Measurements from ENCODE around the gene FSTL4.

Gene FSTL4

DNA sequence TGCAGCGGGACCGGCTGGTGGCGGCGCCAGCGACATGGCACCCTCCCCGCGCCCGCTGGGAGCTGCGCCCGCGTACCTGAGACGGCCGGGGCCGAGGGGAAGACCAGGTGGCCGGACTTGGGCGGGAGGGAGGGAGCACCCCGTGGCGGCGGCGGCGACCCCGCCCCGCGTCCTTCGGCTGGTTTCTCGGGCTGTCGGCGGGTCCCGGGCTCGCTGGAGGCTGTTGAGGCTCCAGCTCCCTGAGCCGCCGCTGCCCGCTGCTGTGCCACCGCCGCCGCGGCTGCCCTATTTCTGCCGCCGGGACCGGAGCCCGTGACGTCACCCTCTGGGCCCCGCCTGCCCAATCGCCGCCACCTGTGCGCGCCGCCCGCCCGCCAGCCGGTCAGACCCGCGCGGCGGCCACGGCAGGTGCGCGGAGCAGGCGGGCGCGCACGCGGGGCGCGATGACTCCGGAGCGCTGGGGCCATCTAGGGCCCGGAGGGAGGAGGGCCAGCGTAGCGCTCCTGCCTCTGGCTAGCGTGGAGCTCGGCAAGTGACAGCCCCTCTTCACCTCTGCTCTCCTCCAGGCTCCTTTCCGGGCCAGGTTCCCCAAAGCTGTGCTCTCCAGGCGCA is at the start of gene FSTL4:
Gene FSTL4, minus strand, starts transcription at position 293 of the 612 bp plus-strand sequence.
- no peak for DNase-seq (ENCODE audit: low read depth)

GRCh38 chr5:133661389-133661788 is 49.0 kb upstream of the FSTL4 start:
- no peak for DNase-seq (ENCODE audit: low read depth)

- DNase-seq (ENCODE audit: low read depth) = no peak
Observed at GRCh38 chr5:133658327-133658726, 46.0 kb upstream of the FSTL4 start.

GRCh38 chr5:133657036-133657435 is 44.7 kb upstream of the FSTL4 start:
- DNase-seq (ENCODE audit: low read depth) = no peak

- DNase-seq (ENCODE audit: low read depth) = no peak
Observed at GRCh38 chr5:133655966-133656365, 43.6 kb upstream of the FSTL4 start.

- DNase-seq (ENCODE audit: low read depth) = no peak
Observed at GRCh38 chr5:133653760-133654049, 41.4 kb upstream of the FSTL4 start.

GRCh38 chr5:133652951-133653759 is 40.8 kb upstream of the FSTL4 start:
- DNase-seq (ENCODE audit: low read depth) = no peak

- DNase-seq (ENCODE audit: low read depth) = no peak
Observed at GRCh38 chr5:133644000-133644865, 31.9 kb upstream of the FSTL4 start.

GRCh38 chr5:133643365-133643764 is 31.0 kb upstream of the FSTL4 start:
- no peak for DNase-seq (ENCODE audit: low read depth)

DNA sequence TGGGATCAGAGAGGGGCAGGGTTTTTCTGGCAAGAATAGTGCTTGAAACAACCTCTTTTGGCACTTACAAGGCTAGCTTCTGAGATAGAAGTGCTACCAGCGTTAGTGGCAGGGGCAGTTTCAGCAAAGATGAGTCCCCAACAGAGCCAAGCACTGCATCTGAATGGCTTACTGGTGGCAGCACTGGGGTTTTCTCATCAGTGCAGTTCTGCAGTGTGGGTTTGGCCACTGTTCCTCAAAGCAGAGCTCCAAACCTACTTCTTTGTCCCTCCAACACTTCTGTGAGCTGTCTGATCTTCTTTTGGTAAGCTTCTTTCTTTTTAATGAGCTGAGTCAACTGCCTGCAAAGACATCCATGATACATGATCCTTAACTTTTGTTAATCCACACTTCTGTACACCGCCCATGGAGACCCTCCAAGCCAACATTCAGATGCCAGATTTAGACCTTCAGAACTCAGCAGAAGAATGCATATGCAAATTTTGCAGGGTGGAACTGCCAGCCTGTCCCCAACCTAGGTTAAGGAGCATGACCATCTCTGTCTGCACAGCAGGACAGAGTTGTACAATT is 29.9 kb upstream of the FSTL4 start:
- no peak for DNase-seq (ENCODE audit: low read depth)

GRCh38 chr5:133641683-133642082 is 29.3 kb upstream of the FSTL4 start:
- no peak for DNase-seq (ENCODE audit: low read depth)

DNA sequence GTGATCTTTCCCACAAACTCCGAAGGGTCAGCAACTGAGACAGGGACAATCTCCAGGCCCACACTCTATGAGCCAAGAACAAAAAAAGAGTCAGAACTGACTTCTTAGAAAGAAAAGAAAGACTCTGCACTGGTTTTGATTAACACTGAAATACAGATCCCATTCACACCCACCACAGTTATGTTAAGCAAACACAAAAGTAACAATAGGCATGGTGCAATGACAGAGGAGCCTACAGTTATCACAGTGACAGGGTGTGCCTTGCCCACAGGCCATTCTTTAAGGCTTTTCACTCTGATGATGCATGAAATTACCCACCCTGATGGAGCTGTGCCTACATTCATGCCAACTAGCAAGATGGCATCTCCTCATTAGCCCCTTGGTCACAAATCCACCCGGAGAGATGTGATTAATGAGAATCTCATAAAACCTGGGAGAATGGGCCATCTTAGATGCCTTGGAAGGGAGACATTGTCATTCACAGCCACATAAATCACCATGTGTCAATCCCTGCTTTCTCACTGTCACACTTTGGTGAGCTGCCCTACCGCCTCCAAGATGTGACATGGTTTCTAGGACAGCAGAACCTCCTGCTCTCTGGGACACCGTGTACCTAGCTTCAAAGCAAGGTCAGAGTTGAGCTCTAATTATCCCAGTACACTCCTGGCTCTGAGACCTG is 27.6 kb upstream of the FSTL4 start:
- no peak for DNase-seq (ENCODE audit: low read depth)

GRCh38 chr5:133638436-133638835 is 26.1 kb upstream of the FSTL4 start:
- no peak for DNase-seq (ENCODE audit: low read depth)

GRCh38 chr5:133637206-133637605 is 24.9 kb upstream of the FSTL4 start:
- DNase-seq (ENCODE audit: low read depth) = no peak

DNA sequence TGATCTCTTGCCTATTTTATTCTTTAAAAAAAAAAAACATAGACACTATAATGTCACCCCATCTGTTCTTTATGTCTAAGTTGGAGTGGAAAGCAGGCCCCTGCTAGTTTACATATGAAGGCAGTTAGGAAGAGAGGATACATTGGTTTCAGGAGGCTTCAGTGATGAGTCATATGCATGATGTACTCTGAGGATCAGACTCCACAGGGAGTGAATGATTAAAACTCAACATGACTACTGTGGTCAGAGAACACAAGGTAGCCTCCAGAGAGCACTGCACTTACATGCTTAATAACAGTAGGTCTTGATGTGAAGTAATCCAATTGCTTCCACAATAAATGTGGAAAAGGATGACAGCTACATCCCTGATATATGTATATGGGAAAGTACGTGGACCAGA is 22.7 kb upstream of the FSTL4 start:
- DNase-seq (ENCODE audit: low read depth) = peak; percentile 42

DNA sequence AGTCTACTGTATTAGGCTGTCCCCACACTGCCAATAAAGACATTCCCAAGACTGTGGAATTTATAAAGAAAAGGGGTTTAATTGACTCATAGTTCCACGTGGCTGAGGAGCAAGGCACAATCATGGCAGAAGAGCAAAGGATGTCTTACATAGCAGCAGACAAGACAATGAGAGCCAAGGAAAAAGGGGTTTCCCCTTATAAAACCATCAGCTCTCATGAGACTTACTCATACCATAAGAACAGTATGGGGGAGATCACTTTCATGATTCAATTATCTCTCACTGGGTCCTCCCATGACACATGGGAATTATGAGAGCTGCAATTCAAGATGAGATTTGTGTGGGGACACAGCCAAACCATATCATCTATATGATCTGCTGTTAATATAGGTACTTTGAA is 14.8 kb upstream of the FSTL4 start:
- no peak for DNase-seq (ENCODE audit: low read depth)

GRCh38 chr5:133624316-133624715 is 12.0 kb upstream of the FSTL4 start:
- no peak for DNase-seq (ENCODE audit: low read depth)

- DNase-seq (ENCODE audit: low read depth) = no peak
Observed at GRCh38 chr5:133618141-133618540, 5.8 kb upstream of the FSTL4 start.

- no peak for DNase-seq (ENCODE audit: low read depth)
Observed at GRCh38 chr5:133613743-133614142, 1.4 kb upstream of the FSTL4 start.

- DNase-seq (ENCODE audit: low read depth) = no peak
Observed at GRCh38 chr5:133613184-133613583, 843 bp upstream of the FSTL4 start.

DNA sequence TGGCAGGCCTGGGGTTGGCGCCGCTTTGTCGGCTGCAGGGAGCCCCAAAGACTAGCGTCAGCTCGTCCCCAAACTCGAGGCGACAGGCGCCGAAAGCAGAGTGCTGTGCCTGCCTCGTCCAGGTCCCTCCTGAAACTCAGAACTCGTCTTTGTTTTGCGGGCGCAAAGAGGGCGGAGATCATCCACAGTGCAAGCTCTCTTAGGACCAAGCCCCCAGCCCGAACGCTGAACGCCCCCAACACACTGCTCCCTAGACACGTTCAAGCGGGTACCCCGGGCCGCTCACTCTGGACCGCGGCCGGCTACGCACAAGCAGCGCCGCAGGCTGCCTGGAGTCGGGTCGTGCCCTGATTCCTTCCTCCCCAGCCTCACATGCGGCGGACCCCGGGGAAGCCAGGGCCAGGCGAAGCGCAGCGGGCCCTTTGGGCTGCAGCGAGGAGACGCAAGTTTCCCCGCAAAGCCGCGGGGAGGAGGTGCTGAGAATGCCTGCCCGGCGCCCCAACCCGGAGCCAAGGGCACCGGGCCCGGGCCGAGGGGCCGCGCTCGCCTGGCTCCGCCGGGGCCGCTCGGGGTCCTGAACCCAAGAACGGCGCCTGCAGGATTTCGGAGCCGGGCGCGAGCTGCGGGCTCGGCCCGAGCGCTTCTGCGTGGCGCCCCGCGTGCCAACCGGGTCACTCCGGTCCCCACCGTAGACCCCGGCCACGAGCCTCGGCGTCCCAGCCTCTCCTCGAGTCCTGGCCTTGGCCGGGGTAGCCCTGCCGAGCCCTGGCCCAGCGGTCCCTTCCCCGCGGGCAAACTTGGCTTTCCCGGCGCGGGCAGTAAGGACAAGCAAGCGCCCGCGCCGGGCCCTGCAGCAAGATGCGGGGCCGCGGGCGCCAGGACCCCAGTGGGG is 738 bp downstream of the FSTL4 start:
- no peak for DNase-seq (ENCODE audit: low read depth)
